ENCODE measurements around the gene EHMT1. TPM values are rescaled to one million over a fixed set of nuclear protein-coding genes. Genes with fewer than 3 reads are reported as not detected.

The EHMT1 gene
- total and polyA plus RNA-seq, 2 of the 8 experiments (the other 6 are each of a cell fraction or from before 2014, with no cell fraction given) = 95.7 to 163 TPM

GRCh38 chr9:137738703-137739102, 119.9 kb downstream of the EHMT1 start:
- Histone ChIP-seq H3K23me2 (ENCODE audit: low read depth, low read length) (no peaks in the 10 kb centered on the region), H3K4me1 (replicated peaks in 1 of 4; ENCODE audit: control insufficient read depth in 3 of 4, insufficient read depth in 4 of 4, low read length in 3 of 4) (no peaks in the 10 kb centered on the region), H2AFZ (ENCODE audit: low read length) (no peak overlapping the region), H2BK120ac (replicated peaks; ENCODE audit: low read depth, low read length) (no peak overlapping the region), H3K14ac (ENCODE audit: insufficient read length) (no peak overlapping the region), H3K4me3 (ENCODE audit: extremely low read depth in 1 of 4, insufficient read depth in 2 of 4, low read depth in 3 of 4, low read length in 4 of 4) (no peak overlapping the region), H3K23ac (ENCODE audit: insufficient read length) (no peak overlapping the region), H2BK20ac (ENCODE audit: low read length) (no peak overlapping the region), H2BK5ac (ENCODE audit: low read depth, low read length) (no peak overlapping the region), H4K8ac (ENCODE audit: extremely low read depth, insufficient read depth, low read length) (no peak overlapping the region), H4K20me1 (replicated peaks in 1 of 2; ENCODE audit: control insufficient read depth in 1 of 2, insufficient read depth in 2 of 2, low read length in 2 of 2) (peaks cover 0 to 5% of the 10 kb centered on the region in 2 experiments), H3K56ac (replicated peaks; ENCODE audit: insufficient read length, low read depth, low read length) (no peak overlapping the region), H4K5ac (ENCODE audit: insufficient read length, low read depth, low read length) (no peak overlapping the region), H3K27me3 (replicated peaks in 1 of 4; ENCODE audit: control insufficient read depth in 3 of 4, extremely low read depth in 1 of 4, insufficient read depth in 3 of 4, low read length in 3 of 4) (no peaks in the 10 kb centered on the region), H3K9ac (replicated peaks in 1 of 4; ENCODE audit: extremely low read depth in 1 of 4, low read depth in 3 of 4, low read length in 3 of 4) (no peak overlapping the region), H4K91ac (replicated peaks; ENCODE audit: insufficient read length, low read length) (no peak overlapping the region), H3K79me1 (ENCODE audit: low read depth, low read length) (peaks cover 12% of the 10 kb centered on the region), H3K18ac (ENCODE audit: extremely low read depth, low read length) (no peak overlapping the region), H3K4ac (replicated peaks; ENCODE audit: insufficient read length, low read depth, low read length) (no peak overlapping the region), H3K79me2 (ENCODE audit: control insufficient read depth in 1 of 2, insufficient read depth in 2 of 2, low read length in 2 of 2) (peaks cover 0 to 25% of the 10 kb centered on the region in 2 experiments; a peak in 2 of 4 replicates), H2BK15ac (ENCODE audit: low read length) (no peak overlapping the region), H3K27ac (ENCODE audit: low read depth, low read length) (no peak overlapping the region), H2BK12ac (ENCODE audit: low read depth, low read length) (no peak overlapping the region), H3K4me2 (ENCODE audit: insufficient read depth in 1 of 2, low read depth in 2 of 2, low read length in 2 of 2) (no peak overlapping the region), H3K9me3 (ENCODE audit: insufficient read depth in 2 of 2, low read depth in 1 of 2, low read length in 1 of 2) (no peaks in the 10 kb centered on the region), H2AK5ac (ENCODE audit: low read depth, low read length) (no peak overlapping the region), H3K36me3 (ENCODE audit: control insufficient read depth in 2 of 4, insufficient read depth in 4 of 4, low read length in 3 of 4) (peaks cover 1 to 13% (median 7%) of the 10 kb centered on the region in 4 experiments; a peak in 6 of 8 replicates)
- FAIRE-seq = no peak
- ChIA-PET POLR2A (ENCODE audit: partially characterized antibody) (no interaction called here), CTCF (ENCODE audit: partially characterized antibody) (no interaction called here)
- no peak for DNase-seq (ENCODE audit: low read depth in 1 of 2, low spot score in 2 of 2)
- 86% methylated on average over 8 of the region's 11 CpGs; no CpG with 5 or more reads in 1 of the 2 experiments for WGBS, 2 experiments (ENCODE audit: extremely low coverage in 1 of 2, insufficient coverage in 1 of 2, insufficient read length in 1 of 2, insufficient replicate concordance in 2 of 2, low coverage in 1 of 2, low lambda C conversion rate in 2 of 2, missing lambda C conversion rate in 1 of 2)
- TF ChIP-seq SUZ12 (IDR thresholded peaks at IDR 0.05; ENCODE audit: low read length) (no peak), JUND (IDR thresholded peaks at IDR 0.05; ENCODE audit: low read length) (no peak), TBP (IDR thresholded peaks at IDR 0.05; ENCODE audit: low read depth, low read length) (no peak), RXRA (IDR thresholded peaks at IDR 0.05; ENCODE audit: insufficient read depth, low read depth, low read length) (no peak), SIRT6 (IDR thresholded peaks at IDR 0.05; ENCODE audit: low read length) (no peak), SIN3A (conservative IDR thresholded peaks at IDR 0.05 in 1 of 2, IDR thresholded peaks at IDR 0.05 in 1 of 2; ENCODE audit: low read depth in 1 of 2, low read length in 2 of 2) (no peak), ATF2 (IDR thresholded peaks at IDR 0.05; ENCODE audit: low read length) (no peak), CTCF (IDR thresholded peaks at IDR 0.05; ENCODE audit: control extremely low read depth in 1 of 3, insufficient read depth in 1 of 3, low read depth in 1 of 3, low read length in 3 of 3) (no peak), YY1 (IDR thresholded peaks at IDR 0.05; ENCODE audit: low read depth, low read length) (no peak), CBX8 (IDR thresholded peaks at IDR 0.05; ENCODE audit: borderline replicate concordance, low read depth, low read length) (no peak)

Measured in H1 (cell line).